ENCODE results near the gene DHX29.

DNA sequence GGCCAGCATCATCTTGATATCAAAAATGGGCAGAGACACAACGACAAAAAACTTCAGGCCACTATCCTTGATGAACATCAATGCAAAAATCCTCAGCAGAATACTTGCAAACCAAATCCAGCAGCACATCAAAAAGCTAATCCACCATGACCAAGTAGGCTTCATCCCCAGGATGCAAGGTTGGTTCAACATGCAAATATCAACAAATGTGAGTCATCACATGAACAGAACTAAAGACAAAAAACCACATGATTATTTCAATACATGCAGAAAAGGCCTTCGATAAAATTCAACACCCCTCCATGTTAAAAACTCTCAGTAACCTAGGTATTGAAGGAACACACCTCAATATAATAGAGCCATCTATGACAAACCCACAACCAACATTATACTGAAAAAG, 8.8 kb upstream of the DHX29 start:
- TF ChIP-seq, protein P1, sequence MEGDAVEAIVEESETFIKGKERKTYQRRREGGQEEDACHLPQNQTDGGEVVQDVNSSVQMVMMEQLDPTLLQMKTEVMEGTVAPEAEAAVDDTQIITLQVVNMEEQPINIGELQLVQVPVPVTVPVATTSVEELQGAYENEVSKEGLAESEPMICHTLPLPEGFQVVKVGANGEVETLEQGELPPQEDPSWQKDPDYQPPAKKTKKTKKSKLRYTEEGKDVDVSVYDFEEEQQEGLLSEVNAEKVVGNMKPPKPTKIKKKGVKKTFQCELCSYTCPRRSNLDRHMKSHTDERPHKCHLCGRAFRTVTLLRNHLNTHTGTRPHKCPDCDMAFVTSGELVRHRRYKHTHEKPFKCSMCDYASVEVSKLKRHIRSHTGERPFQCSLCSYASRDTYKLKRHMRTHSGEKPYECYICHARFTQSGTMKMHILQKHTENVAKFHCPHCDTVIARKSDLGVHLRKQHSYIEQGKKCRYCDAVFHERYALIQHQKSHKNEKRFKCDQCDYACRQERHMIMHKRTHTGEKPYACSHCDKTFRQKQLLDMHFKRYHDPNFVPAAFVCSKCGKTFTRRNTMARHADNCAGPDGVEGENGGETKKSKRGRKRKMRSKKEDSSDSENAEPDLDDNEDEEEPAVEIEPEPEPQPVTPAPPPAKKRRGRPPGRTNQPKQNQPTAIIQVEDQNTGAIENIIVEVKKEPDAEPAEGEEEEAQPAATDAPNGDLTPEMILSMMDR (IDR thresholded peaks at IDR 0.05): no peak
- TF ChIP-seq EP300 (IDR thresholded peaks at IDR 0.05): no peak
- TF ChIP-seq POLR2A (IDR thresholded peaks at IDR 0.05): no peak

Data from suprapubic skin (tissue), 3 donors.